PFSK-1 (cell line): ENCODE measurements around the gene ENG.

Experiments
- FOXP2 ChIP-seq: optimal IDR thresholded peaks from 2 replicates; pipeline ENCODE3; 2011; ENCODE audit warnings: borderline replicate concordance, control low read depth, inconsistent platforms; ENCODE audit not compliant: insufficient read depth; ENCODE audit errors: extremely low read length, extremely low read depth
- POLR2AphosphoS5 ChIP-seq: IDR thresholded peaks from 2 replicates; pipeline ENCODE4 v1.6.1; 2012; ENCODE audit warnings: low read depth, mild to moderate bottlenecking, control low read depth, low read length, moderate library complexity
- SIN3A ChIP-seq: IDR thresholded peaks from 2 replicates; pipeline ENCODE4 v1.6.1; 2012; ENCODE audit warnings: mild to moderate bottlenecking, low read length, moderate library complexity, borderline replicate concordance; ENCODE audit not compliant: insufficient read depth
- TAF1 ChIP-seq: IDR thresholded peaks from 2 replicates; pipeline ENCODE4 v1.6.1; 2012; ENCODE audit warnings: low read length, control low read depth, borderline replicate concordance; ENCODE audit not compliant: insufficient read depth
- TF ChIP-seq, protein P1 (sequence below), 2 experiments: IDR thresholded peaks; 2 replicates each; pipeline versions ENCODE4 v1.6.1 to v1.8.0; 2011 to 2012; ENCODE audit warnings: low read depth in 2 of 2, low read length in 2 of 2, control low read depth in 1 of 2, inconsistent platforms in 1 of 2, mild to moderate bottlenecking in 1 of 2, moderate library complexity in 1 of 2; ENCODE audit not compliant: insufficient read depth in 1 of 2

ENG gene

DNA sequence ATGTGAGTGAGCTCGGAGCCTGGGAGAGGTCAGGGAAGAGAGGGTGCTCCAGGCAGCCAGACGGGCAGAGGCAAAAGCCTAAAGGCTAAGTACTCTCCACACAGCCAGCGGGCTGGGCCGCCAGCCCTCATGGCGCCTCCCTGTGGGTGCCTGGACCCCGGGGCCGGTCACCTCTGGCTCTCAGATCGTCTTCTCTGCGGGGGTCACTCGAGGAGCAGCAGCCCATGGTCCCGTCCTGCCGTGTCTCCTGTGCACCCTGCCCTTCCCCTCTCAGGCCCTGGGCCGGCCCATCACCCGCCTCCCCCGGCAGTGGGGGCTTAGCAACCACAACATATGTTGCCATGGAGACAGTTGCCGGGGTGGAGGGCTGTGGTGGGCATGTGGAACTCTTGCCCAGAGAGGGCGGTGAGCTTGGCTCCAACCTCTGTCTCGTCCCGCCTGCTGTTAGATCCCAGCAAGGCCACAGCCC is 18.8 kb upstream of the ENG start:
- TF ChIP-seq TAF1 (no peak), FOXP2 (no peak), POLR2AphosphoS5 (no peak), SIN3A (no peak)
- TF ChIP-seq, protein P1, sequence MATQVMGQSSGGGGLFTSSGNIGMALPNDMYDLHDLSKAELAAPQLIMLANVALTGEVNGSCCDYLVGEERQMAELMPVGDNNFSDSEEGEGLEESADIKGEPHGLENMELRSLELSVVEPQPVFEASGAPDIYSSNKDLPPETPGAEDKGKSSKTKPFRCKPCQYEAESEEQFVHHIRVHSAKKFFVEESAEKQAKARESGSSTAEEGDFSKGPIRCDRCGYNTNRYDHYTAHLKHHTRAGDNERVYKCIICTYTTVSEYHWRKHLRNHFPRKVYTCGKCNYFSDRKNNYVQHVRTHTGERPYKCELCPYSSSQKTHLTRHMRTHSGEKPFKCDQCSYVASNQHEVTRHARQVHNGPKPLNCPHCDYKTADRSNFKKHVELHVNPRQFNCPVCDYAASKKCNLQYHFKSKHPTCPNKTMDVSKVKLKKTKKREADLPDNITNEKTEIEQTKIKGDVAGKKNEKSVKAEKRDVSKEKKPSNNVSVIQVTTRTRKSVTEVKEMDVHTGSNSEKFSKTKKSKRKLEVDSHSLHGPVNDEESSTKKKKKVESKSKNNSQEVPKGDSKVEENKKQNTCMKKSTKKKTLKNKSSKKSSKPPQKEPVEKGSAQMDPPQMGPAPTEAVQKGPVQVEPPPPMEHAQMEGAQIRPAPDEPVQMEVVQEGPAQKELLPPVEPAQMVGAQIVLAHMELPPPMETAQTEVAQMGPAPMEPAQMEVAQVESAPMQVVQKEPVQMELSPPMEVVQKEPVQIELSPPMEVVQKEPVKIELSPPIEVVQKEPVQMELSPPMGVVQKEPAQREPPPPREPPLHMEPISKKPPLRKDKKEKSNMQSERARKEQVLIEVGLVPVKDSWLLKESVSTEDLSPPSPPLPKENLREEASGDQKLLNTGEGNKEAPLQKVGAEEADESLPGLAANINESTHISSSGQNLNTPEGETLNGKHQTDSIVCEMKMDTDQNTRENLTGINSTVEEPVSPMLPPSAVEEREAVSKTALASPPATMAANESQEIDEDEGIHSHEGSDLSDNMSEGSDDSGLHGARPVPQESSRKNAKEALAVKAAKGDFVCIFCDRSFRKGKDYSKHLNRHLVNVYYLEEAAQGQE (IDR thresholded peaks at IDR 0.05; ENCODE audit: insufficient read depth in 1 of 2, low read depth in 2 of 2, low read length in 2 of 2), result no peak

DNA sequence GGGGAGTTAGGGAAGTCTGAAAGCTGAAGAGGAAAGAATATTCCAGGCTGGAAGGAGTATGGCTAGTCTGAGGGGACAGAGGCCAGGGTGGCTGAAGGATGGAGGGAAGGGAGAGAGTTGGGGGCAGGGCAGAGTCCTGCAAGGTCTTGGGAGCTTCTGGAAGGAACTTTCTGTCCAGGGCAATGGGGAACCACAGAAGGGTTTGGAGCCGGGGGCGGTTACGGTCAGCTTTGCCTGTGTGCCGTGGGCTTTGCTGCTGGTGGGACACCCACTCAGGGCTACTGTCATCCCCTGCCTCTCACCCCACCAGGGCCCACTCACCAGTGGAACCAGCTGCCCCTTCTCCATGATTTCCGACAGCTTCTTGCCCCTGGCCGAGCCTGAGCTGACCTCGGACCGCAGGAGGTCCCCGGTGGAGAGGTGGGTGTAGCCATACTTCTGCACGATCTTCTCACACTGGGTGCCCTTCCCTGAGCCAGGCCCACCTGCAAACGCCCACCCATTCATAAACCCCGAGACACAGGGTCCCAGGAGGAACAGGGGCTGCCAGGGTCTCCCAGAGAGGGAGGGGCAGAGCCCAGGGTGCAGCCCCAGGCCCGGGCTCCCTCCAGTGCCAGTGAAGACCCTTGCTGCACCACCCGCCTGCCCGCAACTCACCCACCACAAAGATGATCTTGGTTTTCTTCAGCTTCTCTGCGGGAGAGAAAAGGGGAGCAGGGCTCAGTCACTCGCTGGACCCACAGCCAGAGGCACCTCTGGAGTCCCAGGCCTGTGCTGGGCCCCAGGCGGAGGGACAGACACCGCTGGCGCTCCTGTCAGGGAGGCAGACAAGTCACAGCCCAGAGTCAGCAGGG is 18.1 kb upstream of the ENG start:
- TF ChIP-seq, protein P1 (IDR thresholded peaks at IDR 0.05; ENCODE audit: insufficient read depth in 1 of 2, low read depth in 2 of 2, low read length in 2 of 2), result no peak
- TF ChIP-seq TAF1 (no peak), POLR2AphosphoS5 (no peak), SIN3A (no peak), FOXP2 (no peak)

GRCh38 chr9:127871531-127871930 is 17.1 kb upstream of the ENG start:
- TF ChIP-seq FOXP2, result no peak
- TF ChIP-seq POLR2AphosphoS5, result no peak
- no peak for TF ChIP-seq SIN3A
- TF ChIP-seq, protein P1 (IDR thresholded peaks at IDR 0.05; ENCODE audit: insufficient read depth in 1 of 2, low read depth in 2 of 2, low read length in 2 of 2), result no peak
- TF ChIP-seq TAF1, result no peak

- TF ChIP-seq, protein P1 (IDR thresholded peaks at IDR 0.05; ENCODE audit: insufficient read depth in 1 of 2, low read depth in 2 of 2, low read length in 2 of 2), result no peak
- TF ChIP-seq TAF1 (no peak), FOXP2 (no peak), SIN3A (no peak), POLR2AphosphoS5 (no peak)
Observed at GRCh38 chr9:127870887-127871286, 16.4 kb upstream of the ENG start.
